GM21367 (cell line): ENCODE data around the gene ZNF783.
"Not testable (repeated sequence)": the region's sequence is repeated elsewhere in the genome, so short reads cannot be mapped to it uniquely, and the experiment has no call there.

Experiments
- ATAC-seq: cut with Tn5 transposase; IDR thresholded peaks from one replicate; pipeline ENCODE4 v1.9.1; 2021; ENCODE audit not compliant: unreplicated experiment

ZNF783 gene

DNA sequence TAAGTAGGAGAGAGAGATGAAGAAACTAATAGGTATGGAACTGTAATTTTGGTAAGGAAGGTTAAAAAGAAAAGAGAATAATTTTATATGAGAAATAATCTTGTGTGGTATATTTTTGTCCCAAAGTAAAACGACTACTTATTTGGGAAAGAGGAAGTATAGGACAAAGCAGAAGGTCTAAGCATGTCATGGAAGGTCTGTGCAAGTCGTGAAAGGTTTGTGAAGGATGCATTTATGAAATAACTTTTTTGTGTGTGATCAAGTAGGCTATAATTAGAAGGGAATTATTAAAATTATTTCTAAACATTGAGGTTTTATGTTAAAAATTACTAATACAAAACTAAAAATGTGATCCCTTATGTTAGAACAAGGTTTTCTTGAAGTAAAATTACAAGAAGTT, 63.3 kb downstream of the ZNF783 start:
- ATAC-seq, result no peak

DNA sequence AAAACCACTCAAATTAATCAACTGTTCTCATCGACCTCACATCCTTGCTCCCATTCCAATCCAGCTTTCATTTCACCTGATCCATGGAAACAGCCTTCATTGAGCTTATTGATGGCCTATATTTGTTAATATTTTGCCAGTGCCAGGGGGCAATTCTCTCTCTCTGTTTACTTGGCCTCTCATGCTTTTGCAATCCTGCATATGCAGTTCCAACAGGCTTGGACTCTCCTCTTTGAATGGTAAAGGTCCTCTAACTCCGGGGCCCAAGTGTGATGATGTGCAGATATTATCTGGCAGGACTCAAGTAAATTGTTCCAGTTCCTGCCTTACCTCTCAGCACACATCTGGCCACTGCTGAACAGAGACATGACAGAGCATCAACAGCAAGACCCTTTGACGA, 67.3 kb downstream of the ZNF783 start:
- no peak for ATAC-seq

DNA sequence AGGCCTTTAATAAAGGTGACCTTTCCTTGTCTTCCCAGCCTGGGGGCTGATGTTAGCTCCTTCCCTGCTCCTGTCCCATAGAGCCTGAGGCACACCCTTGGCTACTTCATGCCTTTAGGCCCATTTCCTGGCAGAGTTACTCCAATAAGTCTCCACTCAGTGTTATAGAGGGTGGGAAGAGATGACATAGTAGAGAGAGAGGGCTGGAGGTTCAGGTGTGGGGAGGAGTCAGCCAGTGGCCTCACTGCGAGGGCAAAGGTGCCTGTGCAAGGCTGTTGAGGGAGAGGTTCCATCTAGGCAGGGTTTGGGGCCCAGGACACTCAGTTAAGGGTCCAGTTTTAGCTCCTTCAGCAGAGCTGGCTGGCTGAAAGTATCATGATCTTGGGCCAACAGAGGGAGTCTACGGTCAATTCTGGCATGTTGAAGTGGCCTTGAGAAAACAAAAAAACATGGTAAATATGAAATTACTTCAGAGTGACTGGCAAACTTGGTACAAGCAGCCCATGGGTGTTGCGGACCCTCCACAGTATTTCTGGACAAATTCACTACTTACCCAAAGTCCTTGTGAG, 67.9 kb downstream of the ZNF783 start:
- no peak for ATAC-seq

DNA sequence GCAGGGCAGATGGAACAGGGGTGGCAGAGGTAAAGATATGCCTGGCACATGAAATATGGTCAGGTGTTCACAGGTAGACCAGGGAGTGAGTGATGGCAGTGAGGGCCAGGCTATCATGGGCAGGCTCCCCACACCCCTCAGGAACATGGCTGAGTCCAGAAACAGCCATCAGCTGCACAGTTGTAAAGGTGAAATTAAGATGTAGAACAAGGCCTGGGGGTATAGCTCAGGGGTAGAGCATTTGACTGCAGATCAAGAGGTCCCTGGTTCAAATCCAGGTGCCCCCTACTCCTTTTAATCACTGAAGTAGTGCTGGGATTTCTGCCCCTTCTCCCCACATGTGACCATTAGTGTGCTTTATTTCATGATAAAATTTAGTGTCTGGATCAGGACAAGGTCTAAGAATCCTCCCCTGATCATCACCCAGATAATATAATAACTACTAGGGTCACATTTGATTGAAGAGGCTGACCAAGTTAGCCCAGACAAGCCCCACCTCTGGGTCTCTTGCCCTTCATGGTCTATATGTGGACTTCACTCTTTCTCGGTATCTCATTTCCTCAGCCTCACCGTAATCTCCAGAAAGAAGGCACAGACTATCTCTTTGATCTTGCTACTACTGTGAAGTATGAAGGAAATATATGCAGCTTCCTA, 69.0 kb downstream of the ZNF783 start:
- no peak for ATAC-seq

DNA sequence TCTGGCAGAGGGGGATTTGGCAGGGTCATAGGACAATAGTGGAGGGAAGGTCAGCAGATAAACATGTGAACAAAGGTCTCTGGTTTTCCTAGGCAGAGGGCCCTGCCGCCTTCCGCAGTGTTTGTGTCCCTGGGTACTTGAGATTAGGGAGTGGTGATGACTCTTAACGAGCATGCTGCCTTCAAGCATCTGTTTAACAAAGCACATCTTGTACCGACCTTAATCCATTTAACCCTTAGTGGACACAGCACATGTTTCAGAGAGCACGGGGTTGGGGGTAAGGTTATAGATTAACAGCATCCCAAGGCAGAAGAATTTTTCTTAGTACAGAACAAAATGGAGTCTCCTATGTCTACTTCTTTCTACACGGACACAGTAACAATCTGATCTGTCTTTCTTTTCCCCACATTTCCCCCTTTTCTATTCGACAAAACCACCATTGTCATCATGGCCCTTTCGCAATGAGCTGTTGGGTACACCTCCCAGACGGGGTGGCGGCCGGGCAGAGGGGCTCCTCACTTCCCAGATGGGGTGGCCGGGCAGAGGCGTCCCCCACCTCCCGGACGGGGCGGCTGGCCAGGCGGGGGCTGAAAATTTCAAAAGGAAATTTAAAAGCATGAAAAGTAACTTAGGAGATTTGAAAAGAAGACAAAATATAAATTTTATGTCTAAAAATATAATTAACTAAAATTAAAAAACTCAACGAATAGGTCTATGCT, 70.8 kb downstream of the ZNF783 start:
- not testable (repeated sequence) for ATAC-seq

DNA sequence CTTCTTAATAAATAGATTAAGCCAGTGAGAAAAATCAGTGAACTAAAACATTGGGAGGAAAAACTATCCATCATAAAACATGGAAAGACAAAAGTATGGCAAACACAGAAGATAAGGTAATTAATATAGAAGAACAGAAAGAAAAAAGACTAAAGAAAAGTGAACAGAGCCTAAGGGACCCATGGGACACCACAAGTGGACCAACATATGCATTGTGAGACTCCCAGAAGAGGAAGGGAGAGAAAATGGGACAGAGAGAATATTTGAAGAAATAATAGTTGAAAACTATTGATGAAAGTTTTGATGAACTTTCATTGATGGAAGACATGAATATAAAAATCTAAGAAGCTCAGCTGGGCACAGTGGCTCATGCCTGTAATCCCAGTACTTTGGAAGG, 71.3 kb downstream of the ZNF783 start:
- ATAC-seq, result no peak

DNA sequence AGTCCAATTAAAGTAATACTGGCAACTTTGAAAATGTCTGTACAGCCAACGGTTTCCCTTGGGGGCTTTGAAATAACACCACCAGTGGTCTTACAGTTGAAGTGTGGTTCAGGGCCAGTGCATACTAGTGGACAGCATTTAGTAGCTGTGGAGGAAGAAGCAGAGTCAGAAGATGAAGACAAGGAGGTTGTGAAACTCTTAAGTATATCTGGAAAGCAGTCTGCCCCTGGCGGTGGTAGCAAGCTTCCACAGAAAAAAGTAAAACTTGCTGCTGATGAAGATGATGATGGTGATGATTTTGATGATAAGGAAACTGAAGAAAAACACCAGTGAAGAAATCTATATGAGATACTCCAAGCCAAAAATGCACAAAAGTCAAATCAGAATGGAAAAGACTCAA, 72.2 kb downstream of the ZNF783 start:
- no peak for ATAC-seq
